Measurements from ENCODE around the gene SVEP1. TPM values are rescaled to one million over a fixed set of nuclear protein-coding genes. Genes with fewer than 3 reads are reported as not detected.

The SVEP1 gene
- total and polyA plus RNA-seq, 4 experiments from 2014 or later, result not detected

GRCh38 chr9:110528645-110529044 is 50.9 kb downstream of the SVEP1 start:
- no peak overlapping the region for H3K27ac Mint-ChIP-seq
- H3K27me3 Mint-ChIP-seq, result no peaks in the 10 kb centered on the region
- CTCF ChIA-PET (ENCODE audit: partially characterized antibody), result no interaction called here
- H3K9me3 Mint-ChIP-seq, result peaks cover 0 to 2% (median 0%) of the 10 kb centered on the region in 8 donors
- H3K4me3 Mint-ChIP-seq, result no peak overlapping the region
- H3K4me1 Mint-ChIP-seq, result no peaks in the 10 kb centered on the region
- Histone ChIP-seq H3K36me3 (ENCODE audit: insufficient read depth, low read length) (no peaks in the 10 kb centered on the region), H3K4me1 (ENCODE audit: insufficient read depth, low read length) (no peaks in the 10 kb centered on the region), H3K27ac (ENCODE audit: low read depth, low read length) (no peak overlapping the region), H3K27me3 (ENCODE audit: insufficient read depth, low read length) (no peaks in the 10 kb centered on the region), H3K4me3 (ENCODE audit: low read length in 2 of 2) (no peak overlapping the region), H3K9me3 (ENCODE audit: control insufficient read depth in 1 of 2, low read length in 2 of 2) (no peaks in the 10 kb centered on the region)
- DNase-seq, result no peak
- H3K36me3 Mint-ChIP-seq, result no peaks in the 10 kb centered on the region
- intact Hi-C loops (cut with micrococcal nuclease), result no loop called here
- POLR2A ChIA-PET (ENCODE audit: partially characterized antibody), result no interaction called here

- CTCF ChIA-PET (ENCODE audit: partially characterized antibody), result no interaction called here
- intact Hi-C loops (cut with micrococcal nuclease), result no loop called here
- Mint-ChIP-seq H3K9me3 (peaks cover 0 to 2% (median 0%) of the 10 kb centered on the region in 8 donors), H3K4me1 (no peaks in the 10 kb centered on the region), H3K4me3 (no peak overlapping the region), H3K36me3 (no peaks in the 10 kb centered on the region), H3K27ac (no peak overlapping the region), H3K27me3 (no peaks in the 10 kb centered on the region)
- Histone ChIP-seq H3K27ac (ENCODE audit: low read depth, low read length) (no peak overlapping the region), H3K36me3 (ENCODE audit: insufficient read depth, low read length) (no peaks in the 10 kb centered on the region), H3K4me1 (ENCODE audit: insufficient read depth, low read length) (no peaks in the 10 kb centered on the region), H3K27me3 (ENCODE audit: insufficient read depth, low read length) (no peaks in the 10 kb centered on the region), H3K4me3 (ENCODE audit: low read length in 2 of 2) (no peak overlapping the region), H3K9me3 (ENCODE audit: control insufficient read depth in 1 of 2, low read length in 2 of 2) (no peaks in the 10 kb centered on the region)
- DNase-seq, result no peak
- POLR2A ChIA-PET (ENCODE audit: partially characterized antibody), result no interaction called here
These were observed 53.1 kb downstream of the SVEP1 start for GRCh38 chr9:110526426-110526825.

DNA sequence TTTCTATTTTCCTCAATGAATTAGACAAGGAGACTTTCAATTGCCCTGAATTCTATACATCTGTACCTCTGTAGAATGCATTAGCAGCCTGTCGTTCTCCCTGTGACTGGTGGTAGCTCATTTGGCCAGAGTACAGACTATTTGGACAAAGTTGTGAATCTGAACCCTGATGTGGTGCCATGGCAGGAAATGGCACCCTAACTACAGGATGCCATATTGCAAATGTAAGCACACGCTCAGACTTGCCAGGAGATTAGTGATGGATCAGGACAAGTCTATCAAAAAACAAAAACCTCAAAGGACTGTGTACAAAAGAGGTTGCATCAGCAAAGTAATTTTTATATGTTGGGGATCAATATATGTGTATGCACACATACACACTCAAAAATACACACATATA is 58.3 kb downstream of the SVEP1 start:
- no peaks in the 10 kb centered on the region for H3K4me1 Mint-ChIP-seq
- POLR2A ChIA-PET (ENCODE audit: partially characterized antibody), result no interaction called here
- no peak overlapping the region for H3K27ac Mint-ChIP-seq
- CTCF ChIA-PET (ENCODE audit: partially characterized antibody), result no interaction called here
- Histone ChIP-seq H3K9me3 (ENCODE audit: control insufficient read depth in 1 of 2, low read length in 2 of 2) (peaks cover 0 to 4% of the 10 kb centered on the region in 2 donors), H3K36me3 (ENCODE audit: insufficient read depth, low read length) (no peaks in the 10 kb centered on the region), H3K27ac (ENCODE audit: low read depth, low read length) (no peak overlapping the region), H3K4me3 (ENCODE audit: low read length in 2 of 2) (no peak overlapping the region), H3K4me1 (ENCODE audit: insufficient read depth, low read length) (no peaks in the 10 kb centered on the region), H3K27me3 (ENCODE audit: insufficient read depth, low read length) (no peaks in the 10 kb centered on the region)
- no peak overlapping the region for H3K4me3 Mint-ChIP-seq
- peaks cover 0 to 3% (median 0%) of the 10 kb centered on the region in 8 donors for H3K9me3 Mint-ChIP-seq
- H3K27me3 Mint-ChIP-seq, result no peaks in the 10 kb centered on the region
- no peaks in the 10 kb centered on the region for H3K36me3 Mint-ChIP-seq
- no peak for DNase-seq
- intact Hi-C loops (cut with micrococcal nuclease), result no loop called here

- H3K27ac ChIP-seq (ENCODE audit: low read depth, low read length), result no peak overlapping the region
- no peak overlapping the region for H3K27ac Mint-ChIP-seq
- peaks cover 0 to 4% of the 10 kb centered on the region in 2 donors for H3K9me3 ChIP-seq (ENCODE audit: control insufficient read depth in 1 of 2, low read length in 2 of 2)
- no peak for DNase-seq
- H3K27me3 ChIP-seq (ENCODE audit: insufficient read depth, low read length), result no peaks in the 10 kb centered on the region
- no peaks in the 10 kb centered on the region for H3K36me3 Mint-ChIP-seq
- H3K9me3 Mint-ChIP-seq, result peaks cover 0 to 3% (median 0%) of the 10 kb centered on the region in 8 donors
- H3K4me1 Mint-ChIP-seq, result no peaks in the 10 kb centered on the region
- no peaks in the 10 kb centered on the region for H3K4me1 ChIP-seq (ENCODE audit: insufficient read depth, low read length)
- POLR2A ChIA-PET (ENCODE audit: partially characterized antibody), result no interaction called here
- intact Hi-C loops (cut with micrococcal nuclease), result no loop called here
- H3K4me3 ChIP-seq (ENCODE audit: low read length in 2 of 2), result no peak overlapping the region
- H3K4me3 Mint-ChIP-seq, result no peak overlapping the region
- H3K27me3 Mint-ChIP-seq, result no peaks in the 10 kb centered on the region
- CTCF ChIA-PET (ENCODE audit: partially characterized antibody), result no interaction called here
- no peaks in the 10 kb centered on the region for H3K36me3 ChIP-seq (ENCODE audit: insufficient read depth, low read length)
These were observed 59.3 kb downstream of the SVEP1 start for GRCh38 chr9:110520120-110520701.

DNA sequence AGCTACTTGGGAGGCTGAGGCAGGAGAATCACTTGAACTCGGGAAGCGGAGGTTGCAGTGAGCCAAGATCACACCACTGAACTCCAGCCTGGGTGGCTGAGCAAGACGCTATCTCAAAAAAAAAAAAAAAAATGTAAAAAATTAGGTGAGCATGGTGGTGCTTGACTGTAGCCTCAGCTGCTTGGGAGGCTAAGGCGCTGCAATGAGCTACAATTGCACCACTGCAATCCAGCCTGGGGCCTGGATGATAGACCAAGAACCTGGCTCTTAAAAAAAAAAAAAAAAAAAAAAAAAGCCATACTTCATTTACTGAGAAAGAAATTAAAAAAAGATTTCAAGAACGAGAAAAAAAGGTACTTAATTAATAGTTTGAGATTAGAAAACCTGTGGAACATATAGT is 62.1 kb downstream of the SVEP1 start:
- ChIA-PET POLR2A (ENCODE audit: partially characterized antibody) (no interaction called here), CTCF (ENCODE audit: partially characterized antibody) (no interaction called here)
- no peak for DNase-seq
- no peaks in the 10 kb centered on the region for H3K27me3 ChIP-seq (ENCODE audit: insufficient read depth, low read length)
- Mint-ChIP-seq H3K27ac (no peak overlapping the region), H3K36me3 (no peaks in the 10 kb centered on the region), H3K4me1 (no peaks in the 10 kb centered on the region), H3K27me3 (no peaks in the 10 kb centered on the region), H3K4me3 (no peak overlapping the region), H3K9me3 (peaks cover 0 to 3% (median 0%) of the 10 kb centered on the region in 8 donors)
- H3K27ac ChIP-seq (ENCODE audit: low read depth, low read length), result no peak overlapping the region
- intact Hi-C loops (cut with micrococcal nuclease), result no loop called here
- no peak overlapping the region for H3K4me3 ChIP-seq (ENCODE audit: low read length in 2 of 2)
- no peaks in the 10 kb centered on the region for H3K36me3 ChIP-seq (ENCODE audit: insufficient read depth, low read length)
- H3K4me1 ChIP-seq (ENCODE audit: insufficient read depth, low read length), result no peaks in the 10 kb centered on the region
- peaks cover 0 to 4% of the 10 kb centered on the region in 2 donors for H3K9me3 ChIP-seq (ENCODE audit: control insufficient read depth in 1 of 2, low read length in 2 of 2)

DNA sequence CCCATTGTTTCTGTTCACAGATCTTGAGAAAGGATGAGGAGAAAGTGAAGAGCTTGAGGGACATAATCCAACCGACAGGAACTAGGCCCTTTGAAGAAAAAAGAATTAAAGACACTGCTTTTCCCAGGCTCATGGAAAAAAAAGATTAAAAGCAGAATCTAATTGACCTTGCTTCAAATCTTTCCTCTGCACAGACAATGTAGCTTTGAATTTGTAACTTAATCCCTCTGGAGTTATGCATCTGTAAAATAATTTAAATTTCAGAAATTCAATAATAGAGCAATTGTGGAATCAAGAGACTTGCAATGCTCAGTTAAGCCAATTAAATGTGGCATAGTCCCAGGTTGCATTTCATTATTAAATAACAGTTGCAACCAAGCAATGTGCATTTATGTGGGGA is 64.6 kb downstream of the SVEP1 start:
- Mint-ChIP-seq H3K36me3 (no peaks in the 10 kb centered on the region), H3K27ac (no peak overlapping the region), H3K4me3 (no peak overlapping the region), H3K27me3 (no peaks in the 10 kb centered on the region), H3K9me3 (peaks cover 0 to 5% (median under 1%) of the 10 kb centered on the region in 8 donors), H3K4me1 (no peaks in the 10 kb centered on the region)
- POLR2A ChIA-PET (ENCODE audit: partially characterized antibody), result no interaction called here
- intact Hi-C loops (cut with micrococcal nuclease), result no loop called here
- peaks cover 0 to 4% of the 10 kb centered on the region in 2 donors for H3K9me3 ChIP-seq (ENCODE audit: control insufficient read depth in 1 of 2, low read length in 2 of 2)
- H3K36me3 ChIP-seq (ENCODE audit: insufficient read depth, low read length), result no peaks in the 10 kb centered on the region
- DNase-seq, result no peak
- H3K4me1 ChIP-seq (ENCODE audit: insufficient read depth, low read length), result no peaks in the 10 kb centered on the region
- H3K27me3 ChIP-seq (ENCODE audit: insufficient read depth, low read length), result no peaks in the 10 kb centered on the region
- H3K4me3 ChIP-seq (ENCODE audit: low read length in 2 of 2), result no peak overlapping the region
- CTCF ChIA-PET (ENCODE audit: partially characterized antibody), result no interaction called here
- H3K27ac ChIP-seq (ENCODE audit: low read depth, low read length), result no peak overlapping the region

- CTCF ChIA-PET (ENCODE audit: partially characterized antibody), result no interaction called here
- Histone ChIP-seq H3K27me3 (ENCODE audit: insufficient read depth, low read length) (no peaks in the 10 kb centered on the region), H3K4me3 (ENCODE audit: low read length in 2 of 2) (no peak overlapping the region), H3K9me3 (ENCODE audit: control insufficient read depth in 1 of 2, low read length in 2 of 2) (no peaks in the 10 kb centered on the region), H3K36me3 (ENCODE audit: insufficient read depth, low read length) (no peaks in the 10 kb centered on the region), H3K4me1 (ENCODE audit: insufficient read depth, low read length) (no peaks in the 10 kb centered on the region), H3K27ac (ENCODE audit: low read depth, low read length) (no peak overlapping the region)
- no peaks in the 10 kb centered on the region for H3K36me3 Mint-ChIP-seq
- H3K27ac Mint-ChIP-seq, result no peak overlapping the region
- intact Hi-C loops (cut with micrococcal nuclease), result no loop called here
- H3K27me3 Mint-ChIP-seq, result no peaks in the 10 kb centered on the region
- no peak for DNase-seq
- POLR2A ChIA-PET (ENCODE audit: partially characterized antibody), result no interaction called here
- H3K4me1 Mint-ChIP-seq, result no peaks in the 10 kb centered on the region
- peaks cover 0 to 5% (median 2%) of the 10 kb centered on the region in 8 donors for H3K9me3 Mint-ChIP-seq
- H3K4me3 Mint-ChIP-seq, result no peak overlapping the region
These were observed 66.7 kb downstream of the SVEP1 start for GRCh38 chr9:110512817-110513216.

DNA sequence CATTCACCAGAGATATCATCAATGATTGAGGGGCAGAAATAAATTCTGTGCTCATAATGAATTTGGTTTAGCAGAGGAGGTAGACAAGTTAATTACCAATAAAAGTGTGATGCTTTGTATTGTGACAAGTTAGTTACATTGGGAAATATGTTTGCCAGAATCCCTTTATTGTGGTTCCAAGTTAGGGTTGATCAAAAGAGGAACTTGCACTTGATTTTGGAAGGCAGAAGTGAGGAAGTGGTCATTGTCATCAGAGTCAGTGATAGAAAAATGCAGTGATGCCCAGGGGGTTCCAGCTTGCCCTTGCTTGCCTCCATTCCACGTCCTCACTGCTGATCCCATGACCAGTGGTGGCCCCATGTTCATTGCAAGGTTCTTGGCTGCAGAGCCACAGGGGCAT is 69.7 kb downstream of the SVEP1 start:
- no peak for DNase-seq
- H3K27ac ChIP-seq (ENCODE audit: low read depth, low read length), result no peak overlapping the region
- CTCF ChIA-PET (ENCODE audit: partially characterized antibody), result no interaction called here
- Mint-ChIP-seq H3K27me3 (no peaks in the 10 kb centered on the region), H3K27ac (no peak overlapping the region), H3K4me1 (no peaks in the 10 kb centered on the region), H3K9me3 (peaks cover 0 to 10% (median 3%) of the 10 kb centered on the region in 8 donors), H3K36me3 (no peaks in the 10 kb centered on the region), H3K4me3 (no peak overlapping the region)
- no peak overlapping the region for H3K4me3 ChIP-seq (ENCODE audit: low read length in 2 of 2)
- H3K4me1 ChIP-seq (ENCODE audit: insufficient read depth, low read length), result no peaks in the 10 kb centered on the region
- intact Hi-C loops (cut with micrococcal nuclease), result no loop called here
- no peaks in the 10 kb centered on the region for H3K27me3 ChIP-seq (ENCODE audit: insufficient read depth, low read length)
- H3K9me3 ChIP-seq (ENCODE audit: control insufficient read depth in 1 of 2, low read length in 2 of 2), result no peaks in the 10 kb centered on the region
- no peaks in the 10 kb centered on the region for H3K36me3 ChIP-seq (ENCODE audit: insufficient read depth, low read length)
- POLR2A ChIA-PET (ENCODE audit: partially characterized antibody), result no interaction called here
